Tibial nerve (tissue), 4 donors: ENCODE measurements around the gene COL4A3. TPM values are rescaled to one million over a fixed set of nuclear protein-coding genes. Genes with fewer than 3 reads are reported as not detected.

ENCODE experiments used
- DNase-seq, 2 donors: peaks; one replicate each; pipeline ENCODE4 v3.0.0-alpha.2; 2019; ENCODE audit warnings: low spot score in 2 of 2
- H3K27ac ChIP-seq, 4 donors: fragments of 200-600 bp; sonication (generic) in 3 of 4; one replicate each; pipeline ENCODE4 v1.5.1; 2017 to 2019; ENCODE audit warnings: mild to moderate bottlenecking in 1 of 4
- H3K27me3 ChIP-seq, 2 donors: fragments of 200-600 bp; sonication (generic) in 1 of 2; one replicate each; pipeline versions ENCODE4 v1.5.1 to v1.6.0; 2017 to 2019
- H3K36me3 ChIP-seq, 3 donors: fragments of 200-600 bp; sonication (generic); one replicate each; pipeline ENCODE4 v1.5.1; 2018 to 2019
- H3K4me1 ChIP-seq, 4 donors: fragments of 200-600 bp; sonication (generic) in 3 of 4; one replicate each; pipeline ENCODE4 v1.5.1; 2017 to 2019
- H3K4me3 ChIP-seq, 4 donors: fragments of 200-600 bp; sonication (generic) in 3 of 4; one replicate each; pipeline ENCODE4 v1.5.1; 2017 to 2019; ENCODE audit warnings: mild to moderate bottlenecking in 1 of 4, moderate library complexity in 1 of 4
- H3K9me3 ChIP-seq, 4 donors: fragments of 200-600 bp; sonication (generic) in 3 of 4; one replicate each; pipeline ENCODE4 v1.5.1; 2017 to 2019
- EP300 ChIP-seq, 2 donors: sonication (generic); formaldehyde crosslinking; IDR thresholded peaks; one replicate each; pipeline ENCODE4 v1.6.1; 2017; ENCODE audit warnings: antibody characterized with exemption in 2 of 2, mild to moderate bottlenecking in 1 of 2
- POLR2A ChIP-seq, 2 donors: fragments of 450-650 bp; IDR thresholded peaks; one replicate each; pipeline ENCODE4 v1.6.1; 2017; ENCODE audit warnings: antibody characterized with exemption in 2 of 2, mild to moderate bottlenecking in 2 of 2, moderate library complexity in 2 of 2
- WGBS, 2 donors: methylation state at CpG; one replicate each; pipeline ENCODE4 v1.1.5; 2018; 5-methylcytosine and 5-hydroxymethylcytosine counted together
- total RNA-seq, 4 donors: library from RNA; depleted of rRNA; stranded (reverse); fragments of >200 nt; gene quantifications; one replicate each; pipeline ENCODE4 v1.1.0, GENCODE V29; 2016
- TF ChIP-seq, protein P1 (sequence below), 5 experiments: fragments of 200-600 bp in 3 of 5; fragments of 450-650 bp in 2 of 5; sonication (generic) in 3 of 5; IDR thresholded peaks; one replicate each; pipeline ENCODE4 v1.5.1; 2016 to 2019; ENCODE audit warnings: antibody characterized with exemption in 5 of 5, mild to moderate bottlenecking in 3 of 5, moderate library complexity in 2 of 5

COL4A3 gene
- total RNA-seq, 4 donors from 2014 or later, result 3.9 to 8.6 (median 7.6) TPM

DNA sequence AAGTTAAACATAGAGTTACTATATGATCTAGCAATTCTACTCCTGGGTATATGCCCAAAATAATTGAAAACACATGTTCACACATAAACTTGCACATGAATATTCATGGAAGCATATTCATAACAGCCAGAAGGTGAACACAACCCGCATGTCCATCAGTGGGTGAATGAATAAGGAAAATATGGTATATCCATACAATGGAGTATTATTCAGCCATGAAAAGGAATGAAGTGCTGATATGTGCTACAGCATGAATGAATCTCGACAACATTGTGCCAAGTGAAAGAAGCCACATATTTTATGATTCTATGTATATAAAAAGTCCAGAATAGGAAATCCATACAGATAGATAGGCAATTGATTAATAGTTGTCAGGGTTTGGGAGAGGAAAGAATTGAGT lies 16.3 kb upstream of the COL4A3 start:
- no peaks in the 10 kb centered on the region for H3K27me3 ChIP-seq
- H3K9me3 ChIP-seq, result peaks cover 0 to 13% (median 2%) of the 10 kb centered on the region in 4 donors
- WGBS, 2 donors, result 76 to 79% methylated on average over 2 of the region's 2 CpGs
- H3K4me1 ChIP-seq, result no peaks in the 10 kb centered on the region
- H3K36me3 ChIP-seq, result no peaks in the 10 kb centered on the region
- TF ChIP-seq POLR2A (IDR thresholded peaks at IDR 0.05) (no peak), EP300 (IDR thresholded peaks at IDR 0.05) (no peak)
- TF ChIP-seq, protein P1, sequence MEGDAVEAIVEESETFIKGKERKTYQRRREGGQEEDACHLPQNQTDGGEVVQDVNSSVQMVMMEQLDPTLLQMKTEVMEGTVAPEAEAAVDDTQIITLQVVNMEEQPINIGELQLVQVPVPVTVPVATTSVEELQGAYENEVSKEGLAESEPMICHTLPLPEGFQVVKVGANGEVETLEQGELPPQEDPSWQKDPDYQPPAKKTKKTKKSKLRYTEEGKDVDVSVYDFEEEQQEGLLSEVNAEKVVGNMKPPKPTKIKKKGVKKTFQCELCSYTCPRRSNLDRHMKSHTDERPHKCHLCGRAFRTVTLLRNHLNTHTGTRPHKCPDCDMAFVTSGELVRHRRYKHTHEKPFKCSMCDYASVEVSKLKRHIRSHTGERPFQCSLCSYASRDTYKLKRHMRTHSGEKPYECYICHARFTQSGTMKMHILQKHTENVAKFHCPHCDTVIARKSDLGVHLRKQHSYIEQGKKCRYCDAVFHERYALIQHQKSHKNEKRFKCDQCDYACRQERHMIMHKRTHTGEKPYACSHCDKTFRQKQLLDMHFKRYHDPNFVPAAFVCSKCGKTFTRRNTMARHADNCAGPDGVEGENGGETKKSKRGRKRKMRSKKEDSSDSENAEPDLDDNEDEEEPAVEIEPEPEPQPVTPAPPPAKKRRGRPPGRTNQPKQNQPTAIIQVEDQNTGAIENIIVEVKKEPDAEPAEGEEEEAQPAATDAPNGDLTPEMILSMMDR (IDR thresholded peaks at IDR 0.05), result no peak
- no peak for DNase-seq
- no peak overlapping the region for H3K4me3 ChIP-seq
- no peak overlapping the region for H3K27ac ChIP-seq

DNA sequence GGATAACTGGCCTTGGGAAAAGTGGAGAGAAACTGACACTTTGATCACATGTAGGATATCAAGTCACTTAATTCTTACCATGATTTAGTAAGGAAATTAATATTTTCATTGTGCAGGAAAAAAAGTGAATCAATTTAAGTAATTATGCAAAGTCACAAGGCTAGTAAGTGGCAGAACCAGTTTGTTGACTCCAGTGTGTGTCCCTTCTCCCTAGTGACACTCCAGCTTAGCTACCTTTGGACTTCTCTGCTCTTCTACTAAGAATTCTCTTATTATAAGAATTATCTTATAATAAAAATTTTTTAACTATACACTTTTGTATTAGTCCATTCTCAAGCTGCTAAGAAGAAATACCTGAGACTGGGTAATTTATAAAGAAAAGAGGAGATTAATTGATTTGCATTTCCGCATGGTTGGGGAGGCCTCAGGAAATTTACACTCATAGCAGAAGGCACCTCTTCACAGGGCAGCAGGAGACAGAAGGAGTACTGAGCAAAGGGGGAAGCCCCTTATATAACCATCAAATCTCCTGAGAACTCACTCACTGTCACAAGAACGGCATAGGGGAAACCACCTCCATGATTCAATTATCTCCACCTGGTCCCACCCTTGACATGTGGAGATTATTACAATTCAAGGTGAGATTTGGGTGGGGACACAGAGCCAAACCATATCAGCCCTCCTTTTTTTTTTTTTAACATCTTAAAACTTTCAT lies 14.0 kb upstream of the COL4A3 start:
- DNase-seq, result no peak
- H3K27me3 ChIP-seq, result no peaks in the 10 kb centered on the region
- no peaks in the 10 kb centered on the region for H3K4me1 ChIP-seq
- no peaks in the 10 kb centered on the region for H3K36me3 ChIP-seq
- no peak overlapping the region for H3K4me3 ChIP-seq
- H3K9me3 ChIP-seq, result peaks cover 0 to 13% (median 2%) of the 10 kb centered on the region in 4 donors
- no peak for TF ChIP-seq POLR2A (IDR thresholded peaks at IDR 0.05)
- TF ChIP-seq, protein P1 (IDR thresholded peaks at IDR 0.05), result no peak
- no peak for TF ChIP-seq EP300 (IDR thresholded peaks at IDR 0.05)
- no peak overlapping the region for H3K27ac ChIP-seq
- 82% methylated on average over 2 of the region's 2 CpGs for WGBS, 2 donors

DNA sequence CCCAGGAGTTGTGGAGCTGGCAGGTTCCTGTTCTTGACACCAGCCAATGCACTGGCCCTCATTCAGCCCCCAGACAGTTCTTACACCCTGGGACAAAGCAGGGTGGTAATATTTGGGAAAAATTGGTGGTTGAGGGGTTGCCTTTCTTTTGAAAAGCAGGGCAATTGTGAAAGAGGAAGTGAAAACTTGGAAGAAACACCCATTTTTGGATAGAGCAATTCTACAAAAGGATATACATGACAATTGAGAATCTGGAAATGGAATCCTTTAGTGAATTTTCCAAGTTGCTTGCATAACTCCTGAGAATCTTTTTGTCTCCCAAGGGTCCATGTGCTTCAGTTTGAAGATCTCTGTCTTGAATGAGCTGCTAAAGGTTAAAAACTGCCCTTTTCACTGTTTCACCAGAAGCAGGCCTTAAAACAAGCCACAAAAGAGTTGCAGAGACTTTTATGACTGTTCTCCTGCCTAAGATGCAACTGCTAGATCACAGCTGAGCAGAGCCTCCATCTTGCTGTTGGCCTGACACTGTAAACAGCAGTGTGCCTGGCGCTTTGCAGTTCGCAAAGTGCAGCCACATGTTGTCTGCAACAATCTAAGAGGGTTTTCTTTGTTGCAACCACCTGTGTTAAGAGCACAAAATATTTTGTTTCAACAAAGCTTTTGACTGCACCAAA lies 12.2 kb upstream of the COL4A3 start:
- Histone ChIP-seq H3K36me3 (no peaks in the 10 kb centered on the region), H3K9me3 (peaks cover 0 to 5% (median 2%) of the 10 kb centered on the region in 4 donors), H3K27me3 (no peaks in the 10 kb centered on the region), H3K4me1 (no peaks in the 10 kb centered on the region), H3K27ac (no peak overlapping the region), H3K4me3 (no peak overlapping the region)
- TF ChIP-seq POLR2A (IDR thresholded peaks at IDR 0.05), result no peak
- TF ChIP-seq, protein P1 (IDR thresholded peaks at IDR 0.05), result no peak
- TF ChIP-seq EP300 (IDR thresholded peaks at IDR 0.05), result no peak
- DNase-seq, result no peak
- 89 to 90% methylated on average over 2 of the region's 2 CpGs for WGBS, 2 donors

DNA sequence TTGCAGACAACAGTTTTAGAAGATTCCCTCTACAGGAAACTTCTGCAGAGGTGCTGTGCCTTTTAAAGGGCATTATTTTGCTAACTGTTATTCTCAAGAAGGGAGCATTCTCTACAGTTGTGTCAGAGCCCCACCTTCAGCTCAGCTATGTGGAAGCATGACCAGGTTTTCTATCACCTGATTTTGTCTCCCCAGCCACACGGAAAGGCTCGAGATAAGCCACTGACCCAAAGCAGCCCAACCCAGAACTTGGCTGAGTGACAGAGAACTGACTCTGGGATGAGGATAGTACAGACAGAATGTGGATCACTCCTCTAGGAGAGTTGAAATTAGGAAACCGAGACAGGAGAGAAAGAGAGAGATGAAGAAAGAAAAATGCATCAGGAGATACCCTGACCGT lies 11.1 kb upstream of the COL4A3 start:
- Histone ChIP-seq H3K27me3 (no peaks in the 10 kb centered on the region), H3K9me3 (no peaks in the 10 kb centered on the region), H3K4me3 (no peak overlapping the region), H3K27ac (no peak overlapping the region), H3K4me1 (no peaks in the 10 kb centered on the region), H3K36me3 (no peaks in the 10 kb centered on the region)
- no peak for DNase-seq
- TF ChIP-seq, protein P1 (IDR thresholded peaks at IDR 0.05), result no peak
- no peak for TF ChIP-seq POLR2A (IDR thresholded peaks at IDR 0.05)
- WGBS, 2 donors, result 77 to 82% methylated on average over 4 of the region's 4 CpGs

DNA sequence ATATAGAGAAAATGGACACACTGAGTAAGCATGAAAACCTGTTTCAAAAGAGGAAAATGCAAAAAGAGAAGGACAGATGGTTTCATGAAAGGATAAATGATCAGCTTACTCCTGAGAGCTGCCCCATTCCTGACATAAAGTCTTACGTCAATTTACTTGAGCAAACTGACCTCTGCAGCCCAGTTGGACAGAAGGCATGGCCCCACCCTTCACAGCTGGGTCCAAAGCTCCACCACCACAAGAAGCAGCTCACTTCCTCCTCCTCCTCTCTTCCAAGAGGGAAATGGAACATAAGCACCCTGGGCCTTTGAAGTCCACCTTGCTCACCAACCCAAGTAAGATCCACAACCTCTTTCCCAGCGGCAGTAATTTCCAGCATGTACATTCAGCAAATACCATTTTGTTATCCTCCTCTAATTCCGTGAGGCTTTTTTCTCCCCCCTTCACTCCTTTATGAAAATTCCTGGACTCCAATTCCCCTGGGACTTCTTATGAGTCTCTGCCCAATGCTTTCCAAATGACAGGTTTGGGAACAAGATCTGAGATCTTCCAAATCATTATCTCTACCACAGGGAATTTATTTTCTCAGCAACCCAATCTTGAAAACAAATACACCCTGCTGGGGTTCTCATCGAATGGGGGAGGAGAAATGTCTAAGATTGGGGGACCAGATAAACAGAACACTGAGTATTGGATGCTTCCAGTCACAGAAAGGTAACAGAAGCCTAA lies 10.5 kb upstream of the COL4A3 start:
- H3K4me1 ChIP-seq, result no peaks in the 10 kb centered on the region
- TF ChIP-seq, protein P1 (IDR thresholded peaks at IDR 0.05), result no peak
- no peak for TF ChIP-seq EP300 (IDR thresholded peaks at IDR 0.05)
- no peak for TF ChIP-seq POLR2A (IDR thresholded peaks at IDR 0.05)
- H3K9me3 ChIP-seq, result peaks cover 0 to 3% (median 0%) of the 10 kb centered on the region in 4 donors
- no peaks in the 10 kb centered on the region for H3K27me3 ChIP-seq
- 70 to 74% methylated on average over 4 of the region's 4 CpGs for WGBS, 2 donors
- H3K36me3 ChIP-seq, result no peaks in the 10 kb centered on the region
- H3K4me3 ChIP-seq, result no peak overlapping the region
- DNase-seq, result no peak
- H3K27ac ChIP-seq, result no peak overlapping the region
